Tibial nerve (tissue), 3 donors: ENCODE results near the gene FGGY.

ENCODE experiments used
- CTCF ChIP-seq, 5 experiments: fragments of 200-600 bp in 3 of 5; fragments of 450-650 bp in 2 of 5; sonication (generic) in 3 of 5; IDR thresholded peaks; one replicate each; pipeline ENCODE4 v1.5.1; 2016 to 2019; ENCODE audit warnings: antibody characterized with exemption in 5 of 5, mild to moderate bottlenecking in 3 of 5, moderate library complexity in 2 of 5
- POLR2A ChIP-seq, 2 donors: fragments of 450-650 bp; IDR thresholded peaks; one replicate each; pipeline ENCODE4 v1.6.1; 2017; ENCODE audit warnings: antibody characterized with exemption in 2 of 2, mild to moderate bottlenecking in 2 of 2, moderate library complexity in 2 of 2

DNA sequence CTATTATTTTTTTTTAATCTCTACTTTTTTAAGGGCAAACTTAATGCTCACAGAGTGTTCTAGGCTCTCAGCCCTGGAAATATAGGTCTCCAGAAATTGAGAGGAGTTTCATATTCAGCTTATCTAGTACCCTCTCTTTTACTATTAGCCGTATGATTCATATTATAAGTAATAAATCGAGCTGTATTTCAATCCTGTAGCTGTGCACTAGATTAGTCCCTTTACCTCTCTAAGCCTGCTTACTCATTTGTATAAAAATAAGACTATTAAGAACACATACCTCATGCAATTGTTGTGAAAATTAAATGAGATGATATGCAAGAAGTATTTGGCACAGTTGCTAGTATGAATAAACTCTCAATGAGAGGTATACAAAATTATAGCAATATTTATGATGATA lies 389.7 kb downstream of the FGGY start:
- TF ChIP-seq POLR2A (IDR thresholded peaks at IDR 0.05): no peak
- TF ChIP-seq CTCF (IDR thresholded peaks at IDR 0.05): no peak
